ENCODE data around the gene ABCA2. TPM values are rescaled to one million over a fixed set of nuclear protein-coding genes. Genes with fewer than 3 reads are reported as not detected.

The ABCA2 gene
- total RNA-seq = 99.1 TPM

- DNase-seq (ENCODE audit: low read depth in 2 of 3, low spot score in 2 of 3) = no peak
These were observed at the start of gene ABCA2 for GRCh38 chr9:137027369-137028262. ABCA2 (minus strand) TSS chr9:137028237; CDS start chr9:137028140, 97 bp downstream.

GRCh38 chr9:137077010-137077747, 49.1 kb upstream of the ABCA2 start, which contains the start of gene UAP1L1:
UAP1L1 (plus strand) TSS chr9:137077517; CDS start chr9:137077533, 16 bp downstream.
- DNase-seq (ENCODE audit: low read depth in 2 of 3, low spot score in 2 of 3) = peak in 1 of 3 donors; percentile 62

GRCh38 chr9:137076636-137077009, 48.6 kb upstream of the ABCA2 start:
- DNase-seq (ENCODE audit: low read depth in 2 of 3, low spot score in 2 of 3) = no peak

- no peak for DNase-seq (ENCODE audit: low read depth in 2 of 3, low spot score in 2 of 3)
These were observed 47.3 kb upstream of the ABCA2 start for GRCh38 chr9:137075275-137075775.

GRCh38 chr9:137074657-137075274, 46.7 kb upstream of the ABCA2 start:
- DNase-seq (ENCODE audit: low read depth in 2 of 3, low spot score in 2 of 3) = no peak

GRCh38 chr9:137073992-137074399, 46.0 kb upstream of the ABCA2 start:
- DNase-seq (ENCODE audit: low read depth in 2 of 3, low spot score in 2 of 3) = no peak

- no peak for DNase-seq (ENCODE audit: low read depth in 2 of 3, low spot score in 2 of 3)
These were observed 43.2 kb upstream of the ABCA2 start for GRCh38 chr9:137071282-137071681.

- no peak for DNase-seq (ENCODE audit: low read depth in 2 of 3, low spot score in 2 of 3)
These were observed 42.9 kb upstream of the ABCA2 start for GRCh38 chr9:137070906-137071275.

- peak; percentile 69 to 93 (median 91) for DNase-seq (ENCODE audit: low read depth in 2 of 3, low spot score in 2 of 3)
These were observed 42.3 kb upstream of the ABCA2 start, which contains the start of gene SAPCD2 for GRCh38 chr9:137070201-137070905. SAPCD2 (minus strand) TSS chr9:137070557; CDS start chr9:137070460, 97 bp downstream.

- no peak for DNase-seq (ENCODE audit: low read depth in 2 of 3, low spot score in 2 of 3)
These were observed 41.6 kb upstream of the ABCA2 start for GRCh38 chr9:137069508-137070091.

GRCh38 chr9:137068539-137069507, 40.8 kb upstream of the ABCA2 start:
- DNase-seq (ENCODE audit: low read depth in 2 of 3, low spot score in 2 of 3) = no peak

- peak; percentile 81 to 93 (median 89) for DNase-seq (ENCODE audit: low read depth in 2 of 3, low spot score in 2 of 3)
These were observed 40.0 kb upstream of the ABCA2 start for GRCh38 chr9:137067860-137068538.

- DNase-seq (ENCODE audit: low read depth in 2 of 3, low spot score in 2 of 3) = no peak
These were observed 38.2 kb upstream of the ABCA2 start for GRCh38 chr9:137066096-137066861.

- no peak for DNase-seq (ENCODE audit: low read depth in 2 of 3, low spot score in 2 of 3)
These were observed 37.4 kb upstream of the ABCA2 start for GRCh38 chr9:137065336-137065967.

- DNase-seq (ENCODE audit: low read depth in 2 of 3, low spot score in 2 of 3) = no peak
These were observed 36.8 kb upstream of the ABCA2 start for GRCh38 chr9:137064880-137065164.

GRCh38 chr9:137064027-137064879, 36.2 kb upstream of the ABCA2 start:
- peak in 1 of 3 donors; percentile 54 for DNase-seq (ENCODE audit: low read depth in 2 of 3, low spot score in 2 of 3)

All from hematopoietic multipotent progenitor cell (in vitro differentiated cells).